Measurements from ENCODE around the gene FKBP10. TPM values are rescaled to one million over a fixed set of nuclear protein-coding genes. Genes with fewer than 3 reads are reported as not detected.
"Not testable (repeated sequence)": the region's sequence is repeated elsewhere in the genome, so short reads cannot be mapped to it uniquely, and the experiment has no call there.

Gene FKBP10
- total RNA-seq, 3 donors from 2014 or later = 35.9 to 43.3 (median 39.4) TPM

GRCh38 chr17:41772586-41773189, 40.1 kb upstream of the FKBP10 start:
- H3K27me3 ChIP-seq = no peaks in the 10 kb centered on the region
- H3K4me3 ChIP-seq = peak overlapping the region in 1 of 3 donors; percentile 41
- no peak for DNase-seq (ENCODE audit: low spot score in 2 of 2)
- TF ChIP-seq POLR2A (IDR thresholded peaks at IDR 0.05) = no peak
- TF ChIP-seq POLR2AphosphoS5 (IDR thresholded peaks at IDR 0.05) = no peak
- TF ChIP-seq CTCF (IDR thresholded peaks at IDR 0.05) = no peak
- intact Hi-C loops (cut with DNase I; ENCODE audit: low total_unique reads) = no loop called here
- H3K27ac ChIP-seq = peak overlapping the region; percentile 89 to 91
- H3K36me3 ChIP-seq = no peaks in the 10 kb centered on the region
- peaks cover 29 to 48% of the 10 kb centered on the region in 2 donors for H3K4me1 ChIP-seq
- no peaks in the 10 kb centered on the region for H3K9me3 ChIP-seq

- DNase-seq (ENCODE audit: low spot score in 2 of 2) = peak; percentile 82
- H3K27ac ChIP-seq = peak overlapping the region; percentile 89 to 91
Measured at GRCh38 chr17:41773190-41773588, 39.6 kb upstream of the FKBP10 start.

GRCh38 chr17:41773731-41774193, 39.0 kb upstream of the FKBP10 start:
- DNase-seq (ENCODE audit: low spot score in 2 of 2) = no peak
- TF ChIP-seq POLR2AphosphoS5 (IDR thresholded peaks at IDR 0.05) (no peak), POLR2A (IDR thresholded peaks at IDR 0.05) (no peak), CTCF (IDR thresholded peaks at IDR 0.05) (no peak)
- H3K9me3 ChIP-seq = no peaks in the 10 kb centered on the region
- H3K27ac ChIP-seq = peak overlapping the region; percentile 89 to 91
- peak overlapping the region in 1 of 3 donors; percentile 41 for H3K4me3 ChIP-seq
- intact Hi-C loops (cut with DNase I; ENCODE audit: low total_unique reads) = no loop called here
- H3K4me1 ChIP-seq = peaks cover 29 to 52% of the 10 kb centered on the region in 2 donors
- no peaks in the 10 kb centered on the region for H3K36me3 ChIP-seq
- H3K27me3 ChIP-seq = no peaks in the 10 kb centered on the region

More at GRCh38 chr17:41773190-41773588, 39.6 kb upstream of the FKBP10 start:
- intact Hi-C loops (cut with DNase I; ENCODE audit: low total_unique reads) = no loop called here
- Histone ChIP-seq H3K36me3 (no peaks in the 10 kb centered on the region), H3K9me3 (no peaks in the 10 kb centered on the region), H3K4me1 (peaks cover 29 to 50% of the 10 kb centered on the region in 2 donors), H3K27me3 (no peaks in the 10 kb centered on the region), H3K4me3 (peak overlapping the region in 1 of 3 donors; percentile 41)
- TF ChIP-seq POLR2AphosphoS5 (IDR thresholded peaks at IDR 0.05) (no peak), CTCF (IDR thresholded peaks at IDR 0.05) (no peak), POLR2A (IDR thresholded peaks at IDR 0.05) (no peak)

GRCh38 chr17:41775394-41776226, 37.2 kb upstream of the FKBP10 start:
- H3K9me3 ChIP-seq = no peaks in the 10 kb centered on the region
- H3K36me3 ChIP-seq = no peaks in the 10 kb centered on the region
- H3K27me3 ChIP-seq = no peaks in the 10 kb centered on the region
- TF ChIP-seq POLR2AphosphoS5 (IDR thresholded peaks at IDR 0.05) = no peak
- no peak for TF ChIP-seq POLR2A (IDR thresholded peaks at IDR 0.05)
- no peak for TF ChIP-seq CTCF (IDR thresholded peaks at IDR 0.05)
- peak overlapping the region; percentile 83 to 89 for H3K27ac ChIP-seq
- peaks cover 29 to 61% of the 10 kb centered on the region in 2 donors for H3K4me1 ChIP-seq
- no peak for DNase-seq (ENCODE audit: low spot score in 2 of 2)
- no peak overlapping the region for H3K4me3 ChIP-seq
- intact Hi-C loops (cut with DNase I; ENCODE audit: low total_unique reads) = no loop called here

GRCh38 chr17:41776262-41776900, 36.4 kb upstream of the FKBP10 start:
- H3K9me3 ChIP-seq; intact Hi-C loops (cut with DNase I; ENCODE audit: low total_unique reads); H3K4me3 ChIP-seq; DNase-seq (ENCODE audit: low spot score in 2 of 2); H3K27me3 ChIP-seq; H3K36me3 ChIP-seq: not testable (repeated sequence)
- Histone ChIP-seq H3K4me1 (peaks cover 29 to 63% of the 10 kb centered on the region in 2 donors), H3K27ac (peak overlapping the region; percentile 83 to 89)

Measured in breast epithelium (tissue), 4 donors.